ENCODE measurements around the gene FOXR1.

GRCh38 chr11:118935376-118935775, 36.2 kb upstream of the FOXR1 start:
- no peak for TF ChIP-seq CTCF (conservative IDR thresholded peaks at IDR 0.05; ENCODE audit: low read depth, low read length)
- TF ChIP-seq EZH2 (IDR thresholded peaks at IDR 0.05; ENCODE audit: borderline replicate concordance, low read depth, low read length, poor library complexity, severe bottlenecking): no peak

Data from A673 (cell line).